Mucosa of rectum (tissue), 2 donors: Measurements from ENCODE around the gene EFR3B.

Experiments
- H3K27ac ChIP-seq, 2 donors: one replicate each; pipeline ENCODE4 v1.7.0; 2013; ENCODE audit warnings: inconsistent platforms in 2 of 2, low read depth in 2 of 2, low read length in 2 of 2
- H3K27me3 ChIP-seq, 2 donors: one replicate each; pipeline ENCODE4 v1.7.0; 2013; ENCODE audit warnings: low read length in 2 of 2; ENCODE audit not compliant: control insufficient read depth in 2 of 2, insufficient read depth in 2 of 2
- H3K36me3 ChIP-seq, 2 donors: one replicate each; pipeline ENCODE4 v1.7.0; 2013; ENCODE audit warnings: low read length in 2 of 2; ENCODE audit not compliant: control insufficient read depth in 2 of 2, insufficient read depth in 2 of 2
- H3K4me1 ChIP-seq, 2 donors: one replicate each; pipeline ENCODE4 v1.7.0; 2013; ENCODE audit warnings: low read length in 2 of 2, mild to moderate bottlenecking in 1 of 2; ENCODE audit not compliant: control insufficient read depth in 2 of 2, insufficient read depth in 2 of 2
- H3K4me3 ChIP-seq, 2 donors: one replicate each; pipeline ENCODE4 v1.7.0; 2013; ENCODE audit warnings: low read length in 2 of 2
- H3K9ac ChIP-seq, 2 donors: one replicate each; pipeline ENCODE4 v1.7.0; 2013; ENCODE audit warnings: low read length in 2 of 2, low read depth in 1 of 2, mild to moderate bottlenecking in 1 of 2
- H3K9me3 ChIP-seq, 2 donors: one replicate each; pipeline ENCODE4 v1.7.0; 2013; ENCODE audit warnings: low read length in 2 of 2; ENCODE audit not compliant: control insufficient read depth in 2 of 2
- donor health status: healthy.
- donor health status: Normal muscosa, but diverticular disease.

Gene EFR3B

GRCh38 chr2:25079050-25079635 lies 37.3 kb downstream of the EFR3B start:
- Histone ChIP-seq H3K36me3 (no peaks in the 10 kb centered on the region), H3K27me3 (peaks cover 0 to 2% of the 10 kb centered on the region in 2 donors), H3K9ac (no peak overlapping the region), H3K9me3 (no peaks in the 10 kb centered on the region), H3K4me1 (peaks cover 0 to 4% of the 10 kb centered on the region in 2 donors), H3K27ac (no peak overlapping the region), H3K4me3 (no peak overlapping the region)

GRCh38 chr2:25081237-25081790 lies 39.4 kb downstream of the EFR3B start:
- peaks cover 0 to 4% of the 10 kb centered on the region in 2 donors for H3K4me1 ChIP-seq
- H3K27me3 ChIP-seq = peaks cover 0 to 2% of the 10 kb centered on the region in 2 donors
- H3K9me3 ChIP-seq = no peaks in the 10 kb centered on the region
- H3K9ac ChIP-seq = no peak overlapping the region
- H3K36me3 ChIP-seq = no peaks in the 10 kb centered on the region
- H3K4me3 ChIP-seq = no peak overlapping the region
- no peak overlapping the region for H3K27ac ChIP-seq

GRCh38 chr2:25082002-25082622 lies 40.2 kb downstream of the EFR3B start:
- H3K4me3 ChIP-seq = no peak overlapping the region
- no peaks in the 10 kb centered on the region for H3K9me3 ChIP-seq
- H3K27me3 ChIP-seq = peaks cover 0 to 2% of the 10 kb centered on the region in 2 donors
- H3K9ac ChIP-seq = no peak overlapping the region
- H3K36me3 ChIP-seq = no peaks in the 10 kb centered on the region
- peaks cover 0 to 4% of the 10 kb centered on the region in 2 donors for H3K4me1 ChIP-seq
- no peak overlapping the region for H3K27ac ChIP-seq

- no peak overlapping the region for H3K9ac ChIP-seq
- no peaks in the 10 kb centered on the region for H3K4me1 ChIP-seq
- no peaks in the 10 kb centered on the region for H3K27me3 ChIP-seq
Measured at GRCh38 chr2:25085761-25086560, 44.1 kb downstream of the EFR3B start.

GRCh38 chr2:25088817-25089516 lies 47.1 kb downstream of the EFR3B start:
- no peak overlapping the region for H3K9ac ChIP-seq
- H3K27me3 ChIP-seq = no peaks in the 10 kb centered on the region
- H3K4me3 ChIP-seq = no peak overlapping the region
- H3K4me1 ChIP-seq = no peaks in the 10 kb centered on the region
- H3K27ac ChIP-seq = no peak overlapping the region
- no peaks in the 10 kb centered on the region for H3K9me3 ChIP-seq
- H3K36me3 ChIP-seq = no peaks in the 10 kb centered on the region

More at GRCh38 chr2:25085761-25086560, 44.1 kb downstream of the EFR3B start:
- no peaks in the 10 kb centered on the region for H3K9me3 ChIP-seq
- H3K27ac ChIP-seq = no peak overlapping the region
- no peaks in the 10 kb centered on the region for H3K36me3 ChIP-seq
- H3K4me3 ChIP-seq = no peak overlapping the region

GRCh38 chr2:25089605-25090315 lies 47.9 kb downstream of the EFR3B start:
- H3K36me3 ChIP-seq = no peaks in the 10 kb centered on the region
- no peak overlapping the region for H3K4me3 ChIP-seq
- no peak overlapping the region for H3K9ac ChIP-seq
- H3K27ac ChIP-seq = no peak overlapping the region
- no peaks in the 10 kb centered on the region for H3K27me3 ChIP-seq
- no peaks in the 10 kb centered on the region for H3K4me1 ChIP-seq
- H3K9me3 ChIP-seq = no peaks in the 10 kb centered on the region

GRCh38 chr2:25090801-25091200 lies 48.9 kb downstream of the EFR3B start:
- Histone ChIP-seq H3K27ac (no peak overlapping the region), H3K27me3 (no peaks in the 10 kb centered on the region), H3K4me3 (no peak overlapping the region), H3K4me1 (no peaks in the 10 kb centered on the region), H3K9me3 (no peaks in the 10 kb centered on the region), H3K9ac (no peak overlapping the region), H3K36me3 (no peaks in the 10 kb centered on the region)

- no peaks in the 10 kb centered on the region for H3K9me3 ChIP-seq
- no peak overlapping the region for H3K9ac ChIP-seq
- H3K36me3 ChIP-seq = no peaks in the 10 kb centered on the region
- H3K4me1 ChIP-seq = no peaks in the 10 kb centered on the region
- no peak overlapping the region for H3K27ac ChIP-seq
- no peak overlapping the region for H3K4me3 ChIP-seq
- H3K27me3 ChIP-seq = no peaks in the 10 kb centered on the region
Measured at GRCh38 chr2:25091265-25091664, 49.4 kb downstream of the EFR3B start.

GRCh38 chr2:25098056-25098455 lies 56.2 kb downstream of the EFR3B start:
- Histone ChIP-seq H3K27me3 (no peaks in the 10 kb centered on the region), H3K9ac (no peak overlapping the region), H3K4me3 (no peak overlapping the region), H3K36me3 (no peaks in the 10 kb centered on the region), H3K4me1 (no peaks in the 10 kb centered on the region), H3K9me3 (no peaks in the 10 kb centered on the region), H3K27ac (peak overlapping the region in 1 of 2 donors; percentile 48)
